GF-D8 (cell line): ENCODE results near the gene PRPF8.
"Not testable (repeated sequence)": the region's sequence is repeated elsewhere in the genome, so short reads cannot be mapped to it uniquely, and the experiment has no call there.

Source experiments
- DNase-seq: peaks from one replicate; lab custom pipeline; 2025; lab: John Stamatoyannopoulos, UW

PRPF8 gene

GRCh38 chr17:1684378-1685189, at the start of gene PRPF8:
TSS of gene PRPF8 (minus strand) at chr17:1684867. CDS start at chr17:1684571, 296 bp downstream.
- DNase-seq: peak; percentile 78

DNA sequence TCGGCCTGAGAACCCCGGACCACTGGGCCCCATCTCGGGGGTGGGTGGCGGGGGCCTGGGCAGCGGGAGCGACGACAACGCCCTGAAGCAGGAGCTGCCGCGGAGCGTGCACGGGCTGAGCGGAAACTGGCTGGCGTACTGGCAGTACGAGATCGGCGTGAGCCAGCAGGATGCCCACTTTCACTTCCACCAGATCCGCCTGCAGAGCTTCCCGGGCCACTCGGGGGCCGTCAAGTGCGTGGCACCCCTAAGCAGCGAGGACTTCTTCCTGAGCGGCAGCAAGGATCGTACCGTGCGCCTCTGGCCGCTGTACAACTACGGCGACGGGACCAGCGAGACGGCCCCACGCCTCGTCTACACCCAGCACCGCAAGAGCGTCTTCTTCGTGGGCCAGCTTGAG, 49.1 kb upstream of the PRPF8 start:
- DNase-seq: no peak

GRCh38 chr17:1732833-1733321, 48.2 kb upstream of the PRPF8 start:
- no peak for DNase-seq

GRCh38 chr17:1732241-1732832, 47.7 kb upstream of the PRPF8 start:
- DNase-seq: no peak

DNA sequence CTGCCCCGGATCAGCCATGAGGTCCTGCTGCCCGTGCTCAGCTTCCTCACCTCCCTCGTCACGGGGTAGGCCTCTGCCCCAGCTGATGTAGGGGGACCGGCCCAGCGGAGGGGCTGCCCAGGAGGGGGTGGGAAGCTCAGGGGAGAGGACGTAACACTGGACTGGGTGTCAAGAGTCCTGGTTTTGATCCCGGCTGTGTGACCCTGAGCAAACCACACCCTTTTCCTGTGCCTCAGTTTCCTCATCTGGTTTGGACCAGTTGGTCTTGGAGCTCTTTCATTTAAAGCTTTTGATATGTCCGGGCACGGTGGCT, 46.5 kb upstream of the PRPF8 start:
- DNase-seq: no peak

DNA sequence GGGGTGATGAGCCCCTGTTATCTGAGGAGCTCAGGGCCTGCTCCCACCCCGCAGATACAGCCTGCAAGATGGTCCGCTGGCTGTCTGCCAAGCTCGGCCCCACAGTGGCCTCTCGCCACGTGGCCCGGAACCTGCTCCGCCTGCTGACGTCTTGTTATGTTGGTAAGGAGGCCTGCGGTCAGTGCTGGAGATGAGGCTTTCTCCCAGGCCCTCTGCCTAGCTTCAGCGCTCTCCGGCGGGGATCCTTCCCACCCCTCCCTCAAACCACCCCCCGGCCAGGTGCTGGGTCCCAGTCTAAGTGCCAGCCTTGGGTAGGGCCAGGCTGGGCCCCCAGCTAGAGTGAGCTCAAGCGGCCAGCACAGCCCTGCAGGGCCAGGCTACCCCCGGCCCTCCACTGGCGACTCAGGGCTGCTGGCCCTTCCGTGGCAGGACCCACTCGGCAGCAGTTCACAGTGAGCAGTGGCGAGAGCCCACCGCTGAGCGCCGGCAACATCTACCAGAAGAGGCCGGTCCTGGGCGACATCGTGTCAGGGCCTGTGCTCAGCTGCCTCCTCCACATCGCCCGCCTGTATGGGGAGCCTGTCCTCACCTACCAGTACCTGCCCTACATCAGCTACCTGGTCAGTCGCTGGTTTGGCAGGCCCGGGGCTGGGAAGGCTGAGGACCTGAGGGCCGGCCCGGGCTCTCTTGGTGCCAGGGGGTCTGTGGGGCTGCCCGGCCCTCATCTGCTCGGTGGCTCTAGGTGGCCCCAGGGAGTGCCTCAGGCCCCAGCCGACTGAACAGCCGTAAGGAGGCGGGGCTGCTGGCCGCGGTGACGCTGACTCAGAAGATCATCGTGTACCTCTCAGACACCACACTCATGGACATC, 45.9 kb upstream of the PRPF8 start:
- DNase-seq: no peak

- DNase-seq: no peak
Measured at GRCh38 chr17:1729966-1730325, 45.3 kb upstream of the PRPF8 start.

GRCh38 chr17:1727876-1728630, 43.4 kb upstream of the PRPF8 start:
- DNase-seq: no peak

DNA sequence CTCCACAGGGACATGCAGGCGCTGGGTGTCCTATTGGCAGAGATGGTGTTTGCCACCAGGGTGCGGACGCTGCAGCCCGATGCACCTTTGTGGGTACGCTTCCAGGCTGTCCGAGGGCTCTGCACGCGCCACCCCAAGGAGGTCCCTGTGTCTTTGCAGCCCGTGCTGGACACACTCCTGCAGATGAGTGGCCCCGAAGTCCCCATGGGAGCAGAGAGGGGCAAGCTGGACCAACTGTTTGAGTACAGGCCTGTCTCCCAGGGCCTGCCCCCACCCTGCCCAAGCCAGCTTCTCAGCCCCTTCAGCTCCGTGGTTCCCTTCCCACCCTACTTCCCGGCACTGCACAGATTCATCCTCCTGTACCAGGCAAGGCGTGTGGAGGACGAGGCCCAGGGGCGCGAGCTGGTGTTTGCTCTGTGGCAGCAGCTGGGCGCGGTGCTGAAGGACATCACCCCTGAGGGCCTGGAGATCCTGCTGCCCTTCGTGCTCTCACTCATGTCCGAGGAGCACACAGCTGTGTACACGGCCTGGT, 42.7 kb upstream of the PRPF8 start:
- no peak for DNase-seq

GRCh38 chr17:1726626-1727257, 42.1 kb upstream of the PRPF8 start:
- DNase-seq: no peak

GRCh38 chr17:1725642-1726511, 41.2 kb upstream of the PRPF8 start:
- no peak for DNase-seq

- DNase-seq: no peak
Measured at GRCh38 chr17:1724869-1725641, 40.4 kb upstream of the PRPF8 start.

DNA sequence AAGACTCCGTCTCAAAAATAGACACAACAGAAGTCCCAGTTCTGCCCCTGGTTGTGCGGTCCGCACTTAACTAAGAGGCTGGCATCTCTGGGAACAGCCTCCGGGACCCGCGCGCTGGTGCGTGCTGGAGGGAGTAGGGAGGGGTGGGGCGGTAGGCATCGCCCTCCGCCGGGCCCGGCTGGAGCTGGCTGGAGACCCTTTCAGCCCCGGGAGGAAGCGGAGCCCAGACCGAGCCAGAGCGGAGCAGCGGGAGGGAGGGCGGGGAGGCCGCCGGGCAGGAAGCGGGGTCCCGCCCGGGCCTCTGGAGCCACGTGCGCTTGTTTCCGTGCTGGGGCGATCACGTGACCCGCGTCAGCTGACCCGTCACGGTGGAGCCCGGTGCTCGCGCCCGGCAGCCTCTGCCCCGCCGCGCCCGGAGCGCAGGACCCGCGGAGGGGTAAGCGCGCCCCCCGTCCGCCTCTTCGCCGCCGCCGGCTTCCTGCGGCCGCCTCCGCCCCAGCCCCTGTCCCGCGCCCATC, 39.7 kb upstream of the PRPF8 start, which contains the start of gene WDR81:
Gene WDR81, plus strand, starts transcription at position 354 of the 518 bp plus-strand sequence. CDS start 256 bp downstream, outside the sequence.
- peak; percentile 15 for DNase-seq

DNA sequence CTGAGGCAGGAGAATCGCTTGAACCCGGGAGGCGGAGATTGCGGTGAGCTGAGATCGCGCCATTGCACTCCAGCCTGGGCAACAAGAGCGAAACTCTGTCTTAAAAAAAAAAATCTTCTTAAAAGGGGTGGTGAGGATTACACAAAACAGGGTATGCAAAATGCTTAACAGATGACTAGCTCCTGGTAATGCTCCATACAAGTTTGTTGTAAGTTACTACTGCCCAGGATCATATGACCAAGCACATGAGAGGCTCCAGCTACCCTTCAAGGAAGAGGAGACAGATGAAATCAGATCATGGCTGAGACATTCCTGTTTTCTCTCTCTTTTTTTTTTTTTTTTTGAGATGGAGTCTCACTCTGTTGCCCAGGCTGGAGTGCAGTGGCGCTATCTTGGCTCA, 37.4 kb upstream of the PRPF8 start:
- not testable (repeated sequence) for DNase-seq

- no peak for DNase-seq
Measured at GRCh38 chr17:1720856-1721386, 36.3 kb upstream of the PRPF8 start.

GRCh38 chr17:1718362-1719165, 33.9 kb upstream of the PRPF8 start:
- DNase-seq: no peak

GRCh38 chr17:1716912-1717695, 32.4 kb upstream of the PRPF8 start:
- DNase-seq: peak; percentile 87
